SK-N-SH (cell line): ENCODE data around the gene APP. TPM values are rescaled to one million over a fixed set of nuclear protein-coding genes. Genes with fewer than 3 reads are reported as not detected.

Source experiments
- CTCF ChIA-PET: fragments of 300-600, 350-600 bp; formaldehyde crosslinking; extraction: SDS; loops from one replicate; lab custom pipeline; 2021; lab: Yijun Ruan, JAX
- POLR2A ChIA-PET: fragments of 350-600 bp; sonication (Branson Sonifier 250); formaldehyde crosslinking; extraction: SDS; loops from one replicate; lab custom pipeline; 2020; ENCODE audit warnings: antibody characterized with exemption, inconsistent platforms; lab: Yijun Ruan, JAX
- DNase-seq: peaks from one replicate; pipeline ENCODE4 v3.0.0; 2012
- H2AFZ ChIP-seq: fragments of 200-600 bp; sonication (generic); 2 replicates; pipeline ENCODE4 v1.8.1; 2016; ENCODE audit warnings: antibody characterized with exemption, mild to moderate bottlenecking, low read depth
- H3F3A ChIP-seq: fragments of 200-600 bp; sonication (generic); replicated peaks from 2 replicates; pipeline ENCODE3; 2016; ENCODE audit warnings: antibody characterized with exemption, mild to moderate bottlenecking; ENCODE audit not compliant: insufficient read depth
- H3K27ac ChIP-seq, 2 experiments: fragments of 200-500 bp in 1 of 2; fragments of 200-600 bp in 1 of 2; sonication (Bioruptor generic) in 1 of 2; sonication (generic), shearing (Covaris generic) in 1 of 2; 2 replicates each; pipeline versions ENCODE4 v1.5.1 to v1.6.1; 2014 to 2016; ENCODE audit warnings: low read depth in 2 of 2, inconsistent platforms in 1 of 2, low read length in 1 of 2, mild to moderate bottlenecking in 1 of 2, mixed read lengths in 1 of 2
- H3K27me3 ChIP-seq: fragments of 200-600 bp; sonication (generic), shearing (Covaris generic); 2 replicates; pipeline ENCODE4 v1.6.1; 2016; ENCODE audit warnings: mixed run types; ENCODE audit not compliant: insufficient read depth
- H3K36me3 ChIP-seq, 2 experiments: fragments of 200-500 bp in 1 of 2; fragments of 200-600 bp in 1 of 2; sonication (Bioruptor generic) in 1 of 2; sonication (generic) in 1 of 2; replicated peaks in 1 of 2; 2 replicates each; pipeline versions ENCODE3 to v1.5.1; 2014 to 2016; ENCODE audit warnings: low read length in 1 of 2, mild to moderate bottlenecking in 1 of 2; ENCODE audit not compliant: insufficient read depth in 2 of 2, control insufficient read depth in 1 of 2
- H3K4me1 ChIP-seq, 2 experiments: fragments of 200-500 bp in 1 of 2; fragments of 200-600 bp in 1 of 2; sonication (Bioruptor generic) in 1 of 2; sonication (generic), shearing (Covaris generic) in 1 of 2; 2 replicates each; pipeline versions ENCODE4 v1.5.1 to v1.6.1; 2014 to 2016; ENCODE audit warnings: low read depth in 1 of 2, low read length in 1 of 2, mixed run types in 1 of 2; ENCODE audit not compliant: insufficient read depth in 2 of 2, control insufficient read depth in 1 of 2
- H3K4me2 ChIP-seq: fragments of 200-600 bp; sonication (generic), shearing (Covaris generic); 2 replicates; pipeline ENCODE4 v1.6.1; 2017; ENCODE audit warnings: mixed run types
- H3K4me3 ChIP-seq, 2 experiments: fragments of 200-500 bp in 1 of 2; fragments of 200-600 bp in 1 of 2; sonication (Bioruptor generic) in 1 of 2; sonication (generic), shearing (Covaris generic) in 1 of 2; 2 replicates each; pipeline versions ENCODE4 v1.5.1 to v1.8.1; 2014 to 2016; ENCODE audit warnings: low read depth in 2 of 2, inconsistent platforms in 1 of 2, low read length in 1 of 2, mild to moderate bottlenecking in 1 of 2, mixed read lengths in 1 of 2, moderate library complexity in 1 of 2
- H3K79me2 ChIP-seq: fragments of 200-600 bp; sonication (generic); 2 replicates; pipeline ENCODE4 v1.8.1; 2017; ENCODE audit warnings: mild to moderate bottlenecking; ENCODE audit not compliant: insufficient read depth
- H3K9ac ChIP-seq: fragments of 200-600 bp; sonication (generic); 2 replicates; pipeline ENCODE4 v1.6.1; 2017; ENCODE audit warnings: mixed run types
- H3K9me2 ChIP-seq: fragments of 200-600 bp; sonication (generic); 2 replicates; pipeline ENCODE4 v1.6.1; 2017; ENCODE audit warnings: mixed run types
- H3K9me3 ChIP-seq: fragments of 200-600 bp; sonication (generic); 2 replicates; pipeline ENCODE4 v1.6.1; 2017; ENCODE audit warnings: mixed run types, mild to moderate bottlenecking, moderate library complexity
- H4K20me1 ChIP-seq: fragments of 200-600 bp; sonication (generic); 2 replicates; pipeline ENCODE4 v1.6.1; 2017; ENCODE audit warnings: mild to moderate bottlenecking, mixed run types; ENCODE audit not compliant: insufficient read depth
- CHD2 ChIP-seq: fragments of 150-350 bp; IDR thresholded peaks from 2 replicates; pipeline ENCODE4 v1.6.1; 2018; ENCODE audit warnings: low read length; ENCODE audit not compliant: partially characterized antibody
- CTCF ChIP-seq: fragments of 200-600 bp; sonication (generic); IDR thresholded peaks from 2 replicates; pipeline ENCODE4 v1.6.1; 2017; ENCODE audit warnings: antibody characterized with exemption, mild to moderate bottlenecking, moderate library complexity
- ELF1 ChIP-seq: IDR thresholded peaks from 2 replicates; pipeline ENCODE4 v1.4.0; 2012
- EP300 ChIP-seq, 2 experiments: IDR thresholded peaks; 2 replicates each; pipeline versions ENCODE4 v1.4.0 to v1.6.1; 2012; ENCODE audit warnings: borderline replicate concordance in 1 of 2, low read depth in 1 of 2, low read length in 1 of 2
- FOXJ3 ChIP-seq: sonication (generic); formaldehyde crosslinking; IDR thresholded peaks from 2 replicates; pipeline ENCODE4 v1.5.1; 2020; ENCODE audit warnings: mild to moderate bottlenecking, missing genetic modification reagents
- GABPA ChIP-seq: IDR thresholded peaks from 2 replicates; pipeline ENCODE4 v1.4.0; 2012; ENCODE audit warnings: low read depth, mild to moderate bottlenecking
- GATA2 ChIP-seq: sonication (generic); formaldehyde crosslinking; IDR thresholded peaks from 2 replicates; pipeline ENCODE4 v1.5.0; 2020; ENCODE audit warnings: mild to moderate bottlenecking, missing genetic modification reagents
- MAX ChIP-seq: IDR thresholded peaks from 2 replicates; pipeline ENCODE4 v1.4.0; 2012; ENCODE audit warnings: low read depth
- MEF2A ChIP-seq: IDR thresholded peaks from 2 replicates; pipeline ENCODE4 v1.4.0; 2012; ENCODE audit warnings: low read depth, borderline replicate concordance
- MXI1 ChIP-seq: IDR thresholded peaks from 2 replicates; pipeline ENCODE4 v1.6.1; 2012; ENCODE audit warnings: mild to moderate bottlenecking, low read depth, low read length, improper control_type of control experiment
- NFIC ChIP-seq: IDR thresholded peaks from 2 replicates; pipeline ENCODE4 v1.4.0; 2012; ENCODE audit warnings: borderline replicate concordance
- NRF1 ChIP-seq: IDR thresholded peaks from 2 replicates; pipeline ENCODE4 v1.6.1; 2012; ENCODE audit warnings: low read depth, mild to moderate bottlenecking, low read length
- POLR2AphosphoS5 ChIP-seq: IDR thresholded peaks from 2 replicates; pipeline ENCODE4 v1.6.1; 2012; ENCODE audit warnings: low read depth, low read length
- RXRA ChIP-seq: IDR thresholded peaks from 2 replicates; pipeline ENCODE4 v1.4.0; 2012; ENCODE audit warnings: low read depth, mild to moderate bottlenecking, borderline replicate concordance
- SMC3 ChIP-seq: IDR thresholded peaks from 2 replicates; pipeline ENCODE4 v1.6.1; 2012; ENCODE audit warnings: low read depth, low read length, improper control_type of control experiment
- TAF1 ChIP-seq: IDR thresholded peaks from 2 replicates; pipeline ENCODE4 v1.6.1; 2012; ENCODE audit warnings: low read depth, mild to moderate bottlenecking, low read length, moderate library complexity, borderline replicate concordance
- TEAD4 ChIP-seq: IDR thresholded peaks from 2 replicates; pipeline ENCODE4 v1.4.0; 2012; ENCODE audit warnings: mild to moderate bottlenecking, borderline replicate concordance; ENCODE audit not compliant: insufficient read depth
- USF2 ChIP-seq: fragments of 150-350 bp; IDR thresholded peaks from 2 replicates; pipeline ENCODE4 v1.6.1; 2017; ENCODE audit warnings: antibody characterized with exemption, low read length, low read depth, borderline replicate concordance
- YY1 ChIP-seq: IDR thresholded peaks from 2 replicates; pipeline ENCODE4 v1.4.0; 2012; ENCODE audit warnings: low read depth, mild to moderate bottlenecking
- ZBTB33 ChIP-seq: IDR thresholded peaks from 2 replicates; pipeline ENCODE4 v1.4.0; 2012; ENCODE audit warnings: low read depth, borderline replicate concordance
- WGBS: methylation state at CpG from one replicate; pipeline ENCODE4 v1.1.6; 2017; ENCODE audit warnings: low lambda C conversion rate; 5-methylcytosine and 5-hydroxymethylcytosine counted together
- polyA plus RNA-seq, 3 experiments: library from polyadenylated mRNA; depleted of rRNA; stranded (reverse); fragments of >200 nt; gene quantifications; 2 replicates each; pipeline ENCODE4 v1.2.3, GENCODE V29; 2012
- TF ChIP-seq, protein P1 (sequence below): IDR thresholded peaks from 2 replicates; pipeline ENCODE4; 2012

The APP gene
- polyA plus RNA-seq, 1 of the 3 experiments (the other 2 are of a cell fraction) = 780 TPM

DNA sequence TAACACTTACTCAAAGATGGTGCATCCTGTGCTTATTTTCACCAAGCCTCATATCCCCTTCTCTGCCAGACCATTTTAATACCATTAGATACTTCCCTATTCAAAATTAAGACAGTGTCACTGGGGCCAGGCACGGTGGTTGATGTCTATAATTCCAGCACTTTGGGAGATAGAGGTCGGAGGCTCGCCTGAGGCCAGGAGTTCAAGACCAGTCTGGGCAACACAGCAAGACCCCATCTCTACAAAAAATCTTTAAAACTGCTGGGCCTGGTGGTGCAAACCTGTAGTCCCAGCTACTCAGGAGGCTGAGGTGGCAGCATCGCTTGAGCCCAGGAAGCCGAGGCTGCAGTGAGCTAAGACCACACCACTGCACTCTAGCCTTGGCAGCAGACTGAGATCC is 28.2 kb downstream of the APP start:
- POLR2A ChIA-PET = no interaction called here
- WGBS = 98% methylated on average over 5 of the region's 5 CpGs

GRCh38 chr21:26140926-26141325 is 29.6 kb downstream of the APP start:
- POLR2A ChIA-PET = no interaction called here
- H3F3A ChIP-seq = no peaks in the 10 kb centered on the region
- WGBS = 94% methylated on average over 3 of the region's 3 CpGs
- H2AFZ ChIP-seq = no peak overlapping the region
- peaks cover 86% of the 10 kb centered on the region for H3K79me2 ChIP-seq
- H3K27me3 ChIP-seq = no peaks in the 10 kb centered on the region
- CTCF ChIA-PET = interaction anchor here (0.6 kb wide), 1 partner anchor 10 kb away, joined by 3 read pairs; no protein-coding TSS in a partner anchor
- H3K4me3 ChIP-seq = no peak overlapping the region
- no peak overlapping the region for H3K4me2 ChIP-seq
- DNase-seq = no peak
- no peaks in the 10 kb centered on the region for H3K9me3 ChIP-seq
- H3K36me3 ChIP-seq = peaks cover 2 to 8% of the 10 kb centered on the region in 2 experiments
- no peak overlapping the region for H3K9ac ChIP-seq
- peaks cover 5% of the 10 kb centered on the region; the same call in 1 of the 2 replicates for H4K20me1 ChIP-seq
- peak overlapping the region in 1 of 2 experiments; percentile 51; a peak in 1 of 4 replicates for H3K27ac ChIP-seq
- no peaks in the 10 kb centered on the region for H3K9me2 ChIP-seq
- peaks cover 6 to 15% of the 10 kb centered on the region in 2 experiments; a peak in 3 of 4 replicates for H3K4me1 ChIP-seq
- TF ChIP-seq NRF1 = no peak
- TF ChIP-seq POLR2AphosphoS5 = no peak
- TF ChIP-seq GATA2 (CRISPR knock-in tag) = no peak
- no peak for TF ChIP-seq YY1
- TF ChIP-seq MAX = no peak
- TF ChIP-seq ZBTB33 = no peak
- TF ChIP-seq ELF1 = no peak
- TF ChIP-seq TAF1 = no peak
- TF ChIP-seq USF2 = no peak

More for the DNA sequence above, 28.2 kb downstream of the APP start:
- Histone ChIP-seq H3K79me2 (peaks cover 86% of the 10 kb centered on the region), H3K4me3 (no peak overlapping the region), H3F3A (no peaks in the 10 kb centered on the region), H3K9me3 (no peaks in the 10 kb centered on the region), H3K4me1 (peaks cover 6 to 15% of the 10 kb centered on the region in 2 experiments; a peak in 3 of 4 replicates), H4K20me1 (peaks cover under 1% of the 10 kb centered on the region; the same call in 1 of the 2 replicates), H3K9ac (no peak overlapping the region), H2AFZ (no peak overlapping the region), H3K27ac (no peak overlapping the region), H3K4me2 (no peak overlapping the region), H3K27me3 (no peaks in the 10 kb centered on the region), H3K9me2 (no peaks in the 10 kb centered on the region), H3K36me3 (peaks cover 2 to 8% of the 10 kb centered on the region in 2 experiments)
- TF ChIP-seq, protein P1, sequence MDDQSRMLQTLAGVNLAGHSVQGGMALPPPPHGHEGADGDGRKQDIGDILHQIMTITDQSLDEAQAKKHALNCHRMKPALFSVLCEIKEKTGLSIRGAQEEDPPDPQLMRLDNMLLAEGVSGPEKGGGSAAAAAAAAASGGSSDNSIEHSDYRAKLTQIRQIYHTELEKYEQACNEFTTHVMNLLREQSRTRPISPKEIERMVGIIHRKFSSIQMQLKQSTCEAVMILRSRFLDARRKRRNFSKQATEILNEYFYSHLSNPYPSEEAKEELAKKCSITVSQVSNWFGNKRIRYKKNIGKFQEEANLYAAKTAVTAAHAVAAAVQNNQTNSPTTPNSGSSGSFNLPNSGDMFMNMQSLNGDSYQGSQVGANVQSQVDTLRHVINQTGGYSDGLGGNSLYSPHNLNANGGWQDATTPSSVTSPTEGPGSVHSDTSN = no peak
- TF ChIP-seq CTCF (no peak), FOXJ3 (CRISPR knock-in tag) (no peak), MEF2A (no peak), RXRA (no peak), NFIC (no peak), TAF1 (no peak), CHD2 (no peak), TEAD4 (no peak), EP300 (IDR thresholded peaks at IDR 0.05; ENCODE audit: borderline replicate concordance in 1 of 2, low read depth in 1 of 2, low read length in 1 of 2) (no peak), GATA2 (CRISPR knock-in tag) (no peak), MXI1 (no peak), ELF1 (no peak), YY1 (no peak), GABPA (no peak), MAX (no peak), SMC3 (no peak)
- CTCF ChIA-PET = no interaction called here
- no peak for DNase-seq
